Mesenchymal stem cell (in vitro differentiated cells and primary cell): ENCODE data around the gene GBP4.

Experiments used
- DNase-seq: peaks from one replicate; pipeline ENCODE4 v3.0.0-alpha.2; 2013
- H2AFZ ChIP-seq: one replicate; pipeline ENCODE4 v1.6.1; 2013; ENCODE audit warnings: low read depth, mild to moderate bottlenecking, control low read depth, inconsistent platforms, low read length, moderate library complexity
- H2AK5ac ChIP-seq: 2 replicates; pipeline ENCODE4 v1.6.1; 2013; ENCODE audit warnings: low read length, moderate library complexity, mild to moderate bottlenecking, inconsistent platforms; ENCODE audit not compliant: severe bottlenecking
- H2BK120ac ChIP-seq: one replicate; pipeline ENCODE4 v1.6.1; 2013; ENCODE audit warnings: low read depth, mild to moderate bottlenecking, inconsistent platforms, low read length, moderate library complexity
- H2BK12ac ChIP-seq, 2 experiments: one replicate each; pipeline ENCODE4 v1.6.1; 2013; ENCODE audit warnings: inconsistent platforms in 2 of 2, low read length in 2 of 2, mild to moderate bottlenecking in 2 of 2, moderate library complexity in 2 of 2, control low read depth in 1 of 2
- H2BK15ac ChIP-seq: one replicate; pipeline ENCODE4 v1.6.1; 2013; ENCODE audit warnings: mild to moderate bottlenecking, low read depth, inconsistent platforms; ENCODE audit not compliant: poor library complexity, severe bottlenecking
- H2BK5ac ChIP-seq: 2 replicates; pipeline ENCODE4 v1.6.1; 2013; ENCODE audit warnings: low read depth, mild to moderate bottlenecking, low read length, control low read depth, inconsistent platforms; ENCODE audit not compliant: poor library complexity, severe bottlenecking
- H3K14ac ChIP-seq, 2 experiments: one replicate each; pipeline ENCODE4 v1.6.1; 2013; ENCODE audit warnings: inconsistent platforms in 2 of 2, low read length in 2 of 2, control low read depth in 1 of 2, mild to moderate bottlenecking in 1 of 2, moderate library complexity in 1 of 2
- H3K18ac ChIP-seq, 2 experiments: one replicate each; pipeline ENCODE4 v1.6.1; 2013; ENCODE audit warnings: inconsistent platforms in 2 of 2, low read length in 2 of 2, control low read depth in 1 of 2, low read depth in 1 of 2, mild to moderate bottlenecking in 1 of 2
- H3K23ac ChIP-seq, 2 experiments: one replicate each; pipeline ENCODE4 v1.6.1; 2013; ENCODE audit warnings: inconsistent platforms in 2 of 2, low read length in 2 of 2, mild to moderate bottlenecking in 2 of 2, moderate library complexity in 2 of 2, control low read depth in 1 of 2
- H3K27ac ChIP-seq: 2 replicates; pipeline ENCODE4 v1.5.1; 2013; ENCODE audit warnings: mild to moderate bottlenecking, moderate library complexity, low read length, control low read depth, inconsistent platforms; ENCODE audit not compliant: poor library complexity, severe bottlenecking
- H3K27me3 ChIP-seq, 2 experiments: 2 replicates each; pipeline versions ENCODE4 v1.6.1 to v1.7.0; 2013; ENCODE audit warnings: low read length in 2 of 2, mild to moderate bottlenecking in 2 of 2, moderate library complexity in 2 of 2, control low read depth in 1 of 2, inconsistent platforms in 1 of 2; ENCODE audit not compliant: control insufficient read depth in 1 of 2, insufficient read depth in 1 of 2
- H3K36me3 ChIP-seq, 2 experiments: 2 replicates each; pipeline versions ENCODE4 v1.6.1 to v1.7.0; 2013; ENCODE audit warnings: low read length in 2 of 2, control low read depth in 1 of 2, inconsistent platforms in 1 of 2, low read depth in 1 of 2, mild to moderate bottlenecking in 1 of 2; ENCODE audit not compliant: insufficient read depth in 2 of 2, control insufficient read depth in 1 of 2
- H3K4ac ChIP-seq, 2 experiments: one replicate each; pipeline ENCODE4 v1.6.1; 2013; ENCODE audit warnings: inconsistent platforms in 2 of 2, low read length in 2 of 2, mild to moderate bottlenecking in 2 of 2, moderate library complexity in 2 of 2, control low read depth in 1 of 2, low read depth in 1 of 2
- H3K4me1 ChIP-seq: 2 replicates; pipeline ENCODE4 v1.6.1; 2013; ENCODE audit warnings: low read depth, low read length, control low read depth; ENCODE audit not compliant: control insufficient read depth, insufficient read depth
- H3K4me2 ChIP-seq: 2 replicates; pipeline ENCODE4 v1.6.1; 2013; ENCODE audit warnings: low read length, mild to moderate bottlenecking, inconsistent platforms; ENCODE audit not compliant: poor library complexity, severe bottlenecking
- H3K4me3 ChIP-seq, 2 experiments: 2 replicates each; pipeline versions ENCODE4 v1.5.1 to v1.7.0; 2013; ENCODE audit warnings: low read length in 2 of 2, mild to moderate bottlenecking in 2 of 2, control low read depth in 1 of 2, low read depth in 1 of 2; ENCODE audit not compliant: insufficient read depth in 1 of 2
- H3K79me1 ChIP-seq: replicated peaks from 2 replicates; pipeline ENCODE4 v1.6.1; 2013; ENCODE audit warnings: mild to moderate bottlenecking, control low read depth, low read length, inconsistent platforms; ENCODE audit not compliant: poor library complexity, severe bottlenecking
- H3K9ac ChIP-seq: 2 replicates; pipeline ENCODE4 v1.7.0; 2013; ENCODE audit warnings: mild to moderate bottlenecking, low read length, moderate library complexity
- H3K9me3 ChIP-seq: 2 replicates; pipeline ENCODE4 v1.7.0; 2013; ENCODE audit warnings: mild to moderate bottlenecking, low read length; ENCODE audit not compliant: control insufficient read depth
- H4K8ac ChIP-seq: one replicate; pipeline ENCODE4 v1.6.1; 2013; ENCODE audit warnings: inconsistent platforms, mild to moderate bottlenecking, low read length, moderate library complexity
- H4K91ac ChIP-seq: one replicate; pipeline ENCODE4 v1.6.1; 2013; ENCODE audit warnings: mild to moderate bottlenecking, low read length, inconsistent platforms
- WGBS: methylation state at CpG from one replicate; pipeline ENCODE4 v1.1.7; 2013; ENCODE audit warnings: mixed read lengths; 5-methylcytosine and 5-hydroxymethylcytosine counted together

Gene GBP4

DNA sequence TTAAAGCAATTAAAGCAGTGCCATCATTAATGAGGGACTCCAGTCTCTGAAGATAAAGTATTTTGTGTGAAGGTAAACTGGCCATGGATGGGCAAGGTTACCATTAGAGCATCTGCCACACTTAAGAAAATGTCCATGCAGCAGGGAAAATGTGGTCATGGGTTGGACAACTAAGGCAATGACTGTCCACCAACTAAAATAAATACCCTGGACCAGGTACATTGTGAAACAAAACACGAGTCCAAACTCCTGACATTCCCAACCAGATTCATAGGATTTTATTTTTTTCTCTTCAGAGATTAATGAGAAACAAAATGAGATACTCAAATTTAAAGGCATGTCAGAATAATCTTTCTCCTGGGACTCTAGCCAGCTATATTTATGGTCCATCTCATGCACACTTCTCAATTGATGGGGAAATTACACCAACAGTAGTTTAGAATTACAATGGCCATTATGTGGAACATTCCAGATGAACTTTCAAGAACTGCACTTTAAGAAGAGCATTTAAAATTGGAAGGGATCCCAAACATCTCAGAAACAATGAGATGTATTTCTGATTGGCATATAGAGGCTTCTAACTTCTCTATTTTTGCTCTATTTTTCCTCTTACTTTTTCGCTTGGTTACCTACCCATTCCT is 31.0 kb downstream of the GBP4 start:
- Histone ChIP-seq H3K4me3 (no peak overlapping the region), H4K91ac (no peak overlapping the region), H3K14ac (no peak overlapping the region), H2BK5ac (no peak overlapping the region), H3K4me2 (no peak overlapping the region), H2AFZ (no peak overlapping the region), H3K4me1 (no peaks in the 10 kb centered on the region), H3K4ac (no peak overlapping the region), H3K36me3 (no peaks in the 10 kb centered on the region), H2AK5ac (no peak overlapping the region), H3K23ac (no peak overlapping the region), H2BK12ac (no peak overlapping the region), H3K9ac (no peak overlapping the region), H3K79me1 (no peaks in the 10 kb centered on the region), H3K27me3 (no peaks in the 10 kb centered on the region), H2BK15ac (no peak overlapping the region), H3K18ac (no peak overlapping the region), H2BK120ac (no peak overlapping the region), H4K8ac (no peak overlapping the region), H3K9me3 (no peaks in the 10 kb centered on the region), H3K27ac (no peak overlapping the region)
- DNase-seq, result no peak
- no CpG with 5 or more reads among the region's 2 CpGs for whole genome bisulfite sequencing

DNA sequence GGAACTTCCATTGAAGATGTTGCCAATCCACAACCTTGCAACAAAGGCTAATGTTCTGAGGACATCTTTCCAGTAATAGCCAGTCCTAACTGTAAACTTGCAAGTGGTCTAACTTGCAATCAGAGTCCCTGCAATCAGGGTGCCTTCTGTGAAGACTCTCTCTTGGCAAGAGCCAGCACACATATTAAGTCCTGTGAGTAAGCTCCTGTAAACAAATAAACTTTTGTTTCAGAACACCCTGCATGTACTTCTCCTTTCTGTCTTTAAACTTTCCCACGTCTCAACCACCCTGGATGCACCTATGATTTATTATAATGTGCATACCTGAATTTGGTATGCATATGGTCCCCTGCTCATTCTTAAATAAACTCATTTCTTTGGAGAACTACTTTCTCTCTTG is 32.0 kb downstream of the GBP4 start:
- Histone ChIP-seq H3K9ac (no peak overlapping the region), H3K4ac (no peak overlapping the region), H3K9me3 (no peaks in the 10 kb centered on the region), H4K91ac (no peak overlapping the region), H2BK120ac (no peak overlapping the region), H3K27ac (no peak overlapping the region), H2BK5ac (no peak overlapping the region), H3K4me3 (no peak overlapping the region), H3K18ac (no peak overlapping the region), H2AK5ac (no peak overlapping the region), H3K27me3 (no peaks in the 10 kb centered on the region), H2BK12ac (no peak overlapping the region), H3K23ac (no peak overlapping the region), H3K14ac (no peak overlapping the region), H2AFZ (no peak overlapping the region), H3K36me3 (no peaks in the 10 kb centered on the region), H4K8ac (no peak overlapping the region), H3K4me2 (no peak overlapping the region), H3K4me1 (no peaks in the 10 kb centered on the region), H3K79me1 (no peaks in the 10 kb centered on the region), H2BK15ac (no peak overlapping the region)
- no peak for DNase-seq
- WGBS, result no CpG with 5 or more reads among the region's 1 CpG

DNA sequence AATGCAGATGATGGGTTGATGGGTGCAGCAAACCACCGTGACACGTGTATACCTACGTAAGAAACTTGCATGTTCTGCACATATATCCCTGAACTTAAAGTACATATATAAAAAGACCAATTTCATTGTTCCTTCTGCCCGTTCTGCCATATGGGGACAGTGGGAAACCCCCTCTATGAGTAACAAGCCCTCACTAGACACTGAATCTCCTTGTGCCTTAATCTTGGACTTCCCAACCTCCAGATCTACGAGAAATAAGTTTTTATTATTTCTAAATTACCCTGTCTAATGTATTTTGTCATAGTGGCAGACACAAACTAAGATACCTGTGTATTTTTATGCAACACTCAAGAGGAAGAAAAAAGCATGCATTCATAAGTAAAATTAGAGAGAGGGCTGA is 32.9 kb downstream of the GBP4 start:
- WGBS, result 86% methylated on average over 4 of the region's 5 CpGs
- H3K18ac ChIP-seq, result no peak overlapping the region

GRCh38 chr1:89151047-89151446 is 47.7 kb downstream of the GBP4 start:
- no peak overlapping the region for H4K8ac ChIP-seq
- DNase-seq, result no peak
- no peak overlapping the region for H2AK5ac ChIP-seq
- no peak overlapping the region for H3K4ac ChIP-seq
- no CpG with 5 or more reads among the region's 1 CpG for WGBS
- H3K79me1 ChIP-seq, result no peaks in the 10 kb centered on the region
- no peaks in the 10 kb centered on the region for H3K27me3 ChIP-seq
- no peak overlapping the region for H2BK12ac ChIP-seq
- H3K23ac ChIP-seq, result no peak overlapping the region
- H3K14ac ChIP-seq, result no peak overlapping the region
- H3K9me3 ChIP-seq, result no peaks in the 10 kb centered on the region
- H3K4me1 ChIP-seq, result no peaks in the 10 kb centered on the region
- H2BK15ac ChIP-seq, result no peak overlapping the region
- H3K36me3 ChIP-seq, result no peaks in the 10 kb centered on the region
- no peak overlapping the region for H2BK5ac ChIP-seq
- no peak overlapping the region for H2AFZ ChIP-seq
- no peak overlapping the region for H2BK120ac ChIP-seq
- no peak overlapping the region for H3K27ac ChIP-seq
- no peak overlapping the region for H3K4me2 ChIP-seq
- no peak overlapping the region for H3K9ac ChIP-seq
- H4K91ac ChIP-seq, result no peak overlapping the region
- no peak overlapping the region for H3K18ac ChIP-seq
- no peak overlapping the region for H3K4me3 ChIP-seq

More for the DNA sequence above, 32.9 kb downstream of the GBP4 start:
- no peaks in the 10 kb centered on the region for H3K79me1 ChIP-seq
- H3K36me3 ChIP-seq, result no peaks in the 10 kb centered on the region
- no peak overlapping the region for H2BK12ac ChIP-seq
- no peaks in the 10 kb centered on the region for H3K9me3 ChIP-seq
- no peak overlapping the region for H3K23ac ChIP-seq
- no peak overlapping the region for H4K8ac ChIP-seq
- H3K27me3 ChIP-seq, result no peaks in the 10 kb centered on the region
- H2BK5ac ChIP-seq, result no peak overlapping the region
- no peak overlapping the region for H3K4me3 ChIP-seq
- no peak overlapping the region for H3K4me2 ChIP-seq
- H3K4ac ChIP-seq, result no peak overlapping the region
- H2BK15ac ChIP-seq, result no peak overlapping the region
- no peaks in the 10 kb centered on the region for H3K4me1 ChIP-seq
- no peak overlapping the region for H4K91ac ChIP-seq
- DNase-seq, result no peak
- H3K9ac ChIP-seq, result no peak overlapping the region
- no peak overlapping the region for H2BK120ac ChIP-seq
- H2AK5ac ChIP-seq, result no peak overlapping the region
- no peak overlapping the region for H3K14ac ChIP-seq
- no peak overlapping the region for H3K27ac ChIP-seq
- H2AFZ ChIP-seq, result no peak overlapping the region
